ENCODE measurements around the gene ZNF275.
"Not testable (repeated sequence)": the region's sequence is repeated elsewhere in the genome, so short reads cannot be mapped to it uniquely, and the experiment has no call there.

Gene ZNF275

DNA sequence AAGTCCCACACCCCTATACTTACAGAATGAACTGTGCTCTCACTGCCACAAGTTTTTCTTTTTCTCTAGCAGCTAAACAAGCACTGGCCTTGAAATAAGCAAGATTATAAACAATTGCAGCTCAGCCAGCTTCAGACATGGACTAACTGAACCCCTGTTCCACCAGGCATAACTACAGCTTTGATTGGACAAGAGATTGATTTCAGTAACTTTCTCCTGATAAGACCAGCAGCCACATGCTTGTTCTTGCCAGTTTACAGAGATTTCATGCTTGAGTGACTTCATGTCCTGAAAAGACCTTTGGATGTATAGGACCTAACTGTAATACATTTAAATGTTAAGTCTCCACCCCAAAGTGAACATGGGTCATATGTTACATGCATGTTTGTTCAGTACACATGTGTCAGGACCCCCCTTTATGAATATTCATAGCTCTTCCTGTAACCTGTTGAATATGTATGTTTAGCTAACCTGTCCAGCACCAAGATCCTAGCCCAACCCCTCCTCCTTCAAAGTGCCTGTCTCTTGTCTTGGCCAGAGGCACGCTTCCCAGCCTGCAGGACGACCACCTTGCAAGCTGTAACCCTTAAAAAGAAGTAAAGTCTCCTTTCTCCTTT lies 27.9 kb downstream of the ZNF275 start:
- DNase-seq = no peak

DNA sequence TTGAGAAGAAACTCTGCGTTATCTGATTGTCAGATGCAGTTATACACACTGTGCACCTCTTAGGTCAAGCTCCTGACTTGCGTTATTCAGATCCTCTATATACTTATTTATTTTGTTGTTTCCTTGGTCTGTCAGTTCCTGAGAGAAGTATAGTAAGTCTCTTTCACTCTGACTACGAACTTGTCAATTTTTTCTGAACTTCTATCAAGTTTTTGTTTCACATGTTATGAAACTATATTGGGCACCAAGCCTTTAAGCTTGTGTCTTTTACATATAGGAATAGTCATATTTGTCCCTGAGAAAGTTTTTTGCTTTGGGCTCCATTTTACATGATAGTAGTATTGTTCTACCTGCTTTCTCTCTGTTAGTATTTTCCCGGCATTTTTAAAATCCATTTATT lies 31.7 kb downstream of the ZNF275 start:
- DNase-seq = no peak

DNA sequence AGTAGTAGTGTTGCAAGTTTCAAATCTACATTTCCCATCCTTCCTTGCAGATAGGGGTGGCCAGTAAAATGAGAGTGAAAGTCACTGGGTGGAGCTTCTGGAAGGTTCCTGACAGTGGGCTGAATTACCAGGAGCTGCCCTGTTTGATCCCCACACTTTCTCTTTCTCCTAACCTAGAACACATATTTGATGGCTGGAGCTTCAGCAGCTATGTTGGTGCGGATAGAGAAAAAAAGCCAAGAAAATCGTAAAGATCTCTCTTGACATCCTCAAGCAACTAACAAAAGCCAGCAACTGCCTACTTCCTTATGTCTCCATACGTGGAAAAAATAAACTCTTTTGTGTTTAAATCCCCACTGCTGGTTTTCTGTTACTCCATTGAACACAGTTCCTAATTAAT lies 32.2 kb downstream of the ZNF275 start:
- no peak for DNase-seq

DNA sequence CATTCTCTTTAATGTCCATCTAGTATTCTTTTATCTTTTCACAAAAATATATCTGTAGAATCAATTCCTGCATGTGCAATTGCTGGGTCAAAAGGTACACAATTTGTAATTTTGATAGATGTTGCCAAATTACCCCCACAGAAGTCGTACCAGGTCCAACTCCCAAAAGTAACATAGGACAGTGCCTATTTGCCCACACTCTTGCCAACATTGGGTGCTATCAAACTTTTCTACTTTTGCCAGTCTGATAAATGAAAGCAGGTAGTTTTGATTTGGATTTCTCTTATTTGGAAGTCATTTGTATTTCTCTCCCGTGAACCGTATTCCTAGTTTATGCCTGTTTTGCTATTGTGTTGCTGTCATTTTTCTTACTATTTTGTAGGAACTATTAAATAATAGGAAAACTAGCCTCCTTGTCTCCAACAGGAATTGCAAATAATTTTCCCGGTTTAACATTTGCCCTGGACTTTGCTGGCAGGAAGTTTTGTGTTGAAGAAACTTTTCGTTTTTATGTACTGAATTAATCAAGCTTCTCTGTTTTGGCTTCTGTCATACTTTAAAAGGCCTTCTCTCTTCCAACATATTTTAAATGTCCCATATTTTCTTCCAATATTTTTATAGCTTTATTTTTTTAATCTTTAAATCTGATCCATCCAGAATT lies 33.1 kb downstream of the ZNF275 start:
- no peak for DNase-seq

DNA sequence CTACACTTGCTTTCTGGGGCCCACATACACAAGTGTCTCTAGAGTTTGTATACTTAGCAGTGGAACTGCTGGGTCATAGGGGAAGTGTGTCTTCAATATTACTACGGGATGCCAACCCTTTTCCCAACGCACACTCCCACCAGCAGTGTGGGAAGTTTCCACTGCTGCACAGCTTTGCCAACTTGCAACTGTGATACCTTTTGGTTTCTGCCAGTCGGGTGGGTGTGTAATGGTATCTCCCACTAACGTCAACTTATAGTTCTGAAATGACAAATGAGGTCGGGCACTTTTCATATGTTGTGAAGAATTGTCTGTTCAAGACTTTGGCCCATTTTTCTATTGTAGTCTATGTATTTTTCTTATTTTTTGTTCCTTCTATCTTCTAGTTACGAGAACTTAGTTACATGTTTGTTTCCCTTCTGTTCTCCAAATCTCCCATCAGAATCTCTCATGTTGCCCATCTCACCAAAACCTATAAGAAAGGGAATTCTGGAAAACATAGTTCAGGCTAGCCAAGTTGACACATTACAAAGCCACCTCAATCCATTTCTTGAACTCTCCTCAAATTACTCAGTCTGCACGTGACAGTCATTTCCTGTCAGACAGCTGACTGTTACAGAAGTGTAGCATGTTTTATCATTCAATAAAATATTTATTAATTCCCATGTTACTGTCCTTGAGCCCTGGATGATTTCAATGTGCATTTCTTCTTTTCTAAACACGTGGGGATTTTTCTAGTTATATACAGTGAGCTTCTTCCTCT lies 36.5 kb downstream of the ZNF275 start:
- no peak for DNase-seq

DNA sequence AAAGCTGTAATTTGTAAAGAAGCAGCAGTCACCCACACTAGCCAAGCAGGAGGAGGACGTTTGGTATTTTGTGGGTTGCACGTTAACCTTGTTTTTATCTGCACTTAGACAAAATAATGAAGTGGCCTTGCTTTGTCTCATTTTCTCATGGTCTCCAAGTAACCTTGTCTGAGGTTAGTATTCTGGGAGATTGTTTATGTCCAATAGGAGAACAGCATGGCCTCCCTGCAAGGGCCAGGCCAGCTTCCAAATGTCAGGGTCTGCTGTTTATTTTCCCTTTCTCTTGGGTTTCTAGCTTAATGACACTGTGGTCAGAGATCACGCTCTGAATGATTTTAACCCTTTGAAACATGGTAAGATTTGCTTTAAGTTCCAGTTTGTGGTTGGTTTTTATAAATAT lies 37.3 kb downstream of the ZNF275 start:
- no peak for DNase-seq

DNA sequence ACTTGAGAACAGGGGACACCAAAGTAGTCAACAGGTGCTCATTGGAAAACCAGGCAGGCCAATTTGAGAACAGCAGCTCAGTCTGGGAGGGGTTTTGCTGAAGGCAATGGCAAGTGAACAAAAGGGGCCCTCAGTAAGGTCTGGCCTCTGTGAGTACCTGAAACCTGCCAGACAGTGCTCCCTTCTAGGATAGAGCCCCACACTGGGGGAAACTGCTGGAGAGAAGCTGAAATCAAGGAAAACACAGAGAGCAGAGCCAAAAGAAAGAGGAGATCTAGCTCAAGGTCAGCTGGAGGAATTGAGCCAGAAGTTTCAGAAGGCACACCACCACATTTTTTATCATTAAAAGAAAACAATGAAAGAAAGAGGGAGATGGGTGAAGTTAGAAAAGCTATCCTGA lies 39.0 kb downstream of the ZNF275 start:
- no peak for DNase-seq

DNA sequence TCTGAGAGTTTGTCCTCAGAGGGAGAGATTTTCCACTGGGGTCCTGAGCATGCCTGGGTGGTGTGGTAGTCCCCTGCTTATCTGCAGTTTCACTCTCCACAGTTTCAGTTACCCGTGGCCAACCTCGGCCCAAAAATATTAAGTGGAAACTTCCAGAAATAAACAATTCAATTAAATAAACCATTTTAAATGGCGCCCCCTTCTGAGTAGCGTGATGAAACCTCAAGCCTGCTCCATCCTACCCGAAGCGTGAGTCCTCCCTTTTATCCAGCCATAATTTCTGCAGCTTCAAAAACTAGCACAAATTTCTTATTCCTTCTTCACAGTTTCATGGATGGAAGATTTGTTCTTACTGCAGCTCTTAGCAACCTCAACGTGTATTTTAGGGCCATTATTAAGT lies 40.5 kb downstream of the ZNF275 start:
- DNase-seq = no peak

DNA sequence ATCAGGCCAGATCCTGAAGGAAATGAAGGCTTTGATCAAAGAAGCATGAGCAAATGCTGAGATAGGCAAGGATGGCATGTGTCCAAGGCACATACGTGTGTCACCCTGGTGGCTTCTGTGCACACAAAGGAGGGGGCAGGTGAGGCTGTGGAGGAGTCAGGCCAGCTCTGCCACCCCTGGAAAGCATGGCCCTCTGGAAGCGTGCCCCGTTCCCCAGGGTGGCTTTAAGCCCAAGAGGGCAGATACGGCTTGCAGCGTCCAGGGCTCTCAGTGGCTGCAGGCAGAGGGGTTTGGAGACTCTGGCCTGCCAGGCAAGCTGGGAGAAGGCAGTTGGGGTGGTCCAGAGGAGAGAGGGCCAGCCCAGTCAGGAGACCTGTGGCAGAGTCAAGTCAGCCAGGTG lies 41.6 kb downstream of the ZNF275 start:
- no peak for DNase-seq

DNA sequence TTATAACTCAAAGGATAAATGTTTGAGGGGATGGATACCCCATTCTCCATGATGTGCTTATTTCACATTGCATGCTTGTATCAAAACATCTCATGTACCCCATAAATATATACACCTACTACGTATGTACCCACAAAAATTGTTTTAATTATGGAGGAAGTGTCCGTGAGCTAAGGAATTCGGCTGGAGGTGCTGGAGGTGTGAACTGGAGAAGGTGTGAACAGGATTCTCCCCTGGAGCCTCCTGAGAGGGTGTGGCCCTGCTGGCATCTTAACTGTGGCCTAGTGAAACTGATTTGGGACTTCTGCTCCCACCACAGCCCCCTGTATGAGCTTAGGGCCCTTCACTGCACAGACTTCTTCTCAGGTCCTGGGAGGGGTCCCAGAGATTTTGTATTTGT lies 43.8 kb downstream of the ZNF275 start:
- DNase-seq = no peak

DNA sequence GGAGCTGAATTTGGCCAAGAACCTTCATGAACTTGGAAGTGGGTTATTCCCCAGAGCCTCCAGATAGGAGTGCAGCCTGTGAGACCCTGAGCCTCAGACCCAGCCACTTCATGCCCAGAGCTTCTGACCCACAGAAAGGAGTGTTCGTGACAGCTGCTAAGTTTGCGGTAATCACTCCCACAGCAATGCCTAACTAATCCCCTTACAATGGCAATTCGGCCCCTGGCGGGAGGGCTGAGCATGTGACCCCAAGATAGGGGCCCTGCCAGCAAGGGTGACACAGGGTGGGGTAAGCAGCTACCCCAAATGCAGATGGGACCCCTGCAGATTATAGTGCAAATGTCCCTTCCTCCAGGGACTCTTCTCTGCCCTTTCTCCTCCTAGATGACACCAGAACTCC lies 44.7 kb downstream of the ZNF275 start:
- DNase-seq = no peak

DNA sequence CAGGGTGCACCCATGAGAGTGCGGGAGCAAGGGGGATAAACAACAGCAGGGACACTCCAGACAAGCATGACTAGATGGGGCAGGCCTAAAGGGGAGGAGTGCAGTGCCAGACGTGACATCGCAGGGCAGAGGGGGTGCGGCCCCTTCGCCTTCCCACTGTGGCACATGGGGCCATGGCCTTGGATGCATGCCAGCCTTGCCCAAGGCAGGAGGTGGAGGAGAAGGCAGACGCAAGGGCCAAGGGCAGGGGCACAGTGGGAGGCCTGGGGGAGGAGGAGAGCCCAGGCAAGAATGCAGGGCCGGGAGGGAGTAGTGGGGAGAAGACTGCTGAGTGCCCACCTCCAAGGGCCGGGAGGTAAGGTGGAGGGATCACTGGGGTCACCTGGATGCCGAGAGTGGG lies 45.6 kb downstream of the ZNF275 start:
- DNase-seq = no peak

DNA sequence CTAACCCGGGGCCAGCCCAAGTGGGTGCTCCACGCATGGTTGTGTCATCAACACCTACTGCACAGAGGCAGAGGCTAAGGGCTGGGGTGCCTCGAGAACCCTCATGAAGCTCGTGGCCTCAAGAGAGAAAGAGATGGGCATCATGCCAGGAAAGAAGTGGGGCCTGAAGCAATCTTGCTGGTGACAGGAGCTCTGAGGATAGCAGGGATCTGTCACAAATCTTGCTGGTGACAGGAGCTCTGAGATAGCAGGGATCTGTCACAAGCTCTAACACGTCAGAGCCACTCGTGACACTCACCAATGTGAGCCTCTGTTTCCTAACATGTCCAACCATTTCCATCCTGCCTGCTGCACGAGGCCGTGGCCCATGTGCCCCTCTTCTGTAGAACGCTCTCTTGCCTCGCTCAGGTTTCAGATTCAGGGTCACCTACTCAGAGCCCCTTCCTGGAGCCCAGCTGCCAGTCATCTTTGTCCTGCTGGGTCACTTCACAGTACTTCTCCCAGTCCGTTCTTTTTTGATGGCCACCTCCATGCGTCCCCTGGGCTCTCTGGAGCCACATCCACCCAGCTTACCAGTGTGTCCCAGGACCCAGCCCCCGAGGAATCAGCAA lies 46.1 kb downstream of the ZNF275 start:
- no peak for DNase-seq

DNA sequence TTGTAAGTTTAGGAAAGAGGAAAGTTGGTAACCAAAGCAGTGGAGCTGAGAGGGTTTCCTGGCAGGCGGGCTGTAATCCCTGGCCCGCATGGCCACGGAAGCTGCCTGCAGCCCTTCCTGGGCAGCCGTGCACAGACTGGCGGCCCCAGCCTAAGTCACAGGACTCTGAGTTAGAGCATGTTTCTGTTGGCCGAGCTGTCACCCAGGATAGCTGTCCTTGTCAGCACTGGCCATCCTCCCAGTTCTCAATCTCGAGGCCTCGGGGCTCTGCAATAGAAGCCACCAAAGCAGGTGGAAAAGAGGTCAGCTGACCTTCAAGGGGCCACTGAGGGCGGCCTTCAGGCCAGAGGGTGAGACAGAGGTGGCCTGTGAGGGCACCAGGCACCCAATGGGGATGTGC lies 46.7 kb downstream of the ZNF275 start:
- no peak for DNase-seq

DNA sequence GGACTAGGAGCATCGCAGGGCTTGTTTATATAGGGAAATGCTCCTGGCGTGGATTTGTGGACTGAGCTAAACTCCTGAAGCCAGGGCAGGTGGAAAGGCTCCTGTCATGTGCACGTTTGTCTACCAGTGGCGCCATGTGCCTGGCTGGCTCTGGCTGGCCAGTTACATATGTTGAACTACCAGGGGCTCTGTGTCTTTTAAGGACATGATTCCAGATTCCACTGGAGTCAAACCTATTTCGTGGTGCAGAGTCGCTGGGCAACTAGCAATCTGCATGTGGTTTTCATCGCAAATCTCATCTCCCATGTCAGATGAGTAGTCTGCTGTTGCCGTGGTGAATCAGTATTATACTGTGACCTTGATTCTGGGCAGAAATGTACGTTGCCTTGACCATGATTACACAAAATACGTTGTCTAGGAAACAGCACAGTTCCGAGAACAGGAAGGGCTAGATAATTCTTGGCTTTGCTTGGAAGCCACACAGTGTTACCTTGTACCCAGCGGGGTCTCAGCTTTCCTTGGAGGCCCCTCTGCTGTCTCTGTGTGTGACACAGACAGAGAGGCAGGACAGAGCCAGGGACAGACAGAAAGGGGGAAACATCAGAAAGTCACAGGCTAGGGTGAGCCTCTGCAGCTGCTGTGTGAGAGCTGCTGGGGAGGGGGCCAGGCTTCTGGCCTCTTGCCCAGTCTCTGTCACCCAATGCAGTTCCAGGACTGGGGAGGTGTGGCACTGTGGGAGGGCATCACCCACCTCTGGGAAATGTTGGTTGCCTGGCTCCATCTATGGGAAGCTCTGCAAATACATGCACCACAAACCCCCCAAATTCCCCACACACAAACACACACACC lies 48.0 kb downstream of the ZNF275 start:
- no peak for DNase-seq

DNA sequence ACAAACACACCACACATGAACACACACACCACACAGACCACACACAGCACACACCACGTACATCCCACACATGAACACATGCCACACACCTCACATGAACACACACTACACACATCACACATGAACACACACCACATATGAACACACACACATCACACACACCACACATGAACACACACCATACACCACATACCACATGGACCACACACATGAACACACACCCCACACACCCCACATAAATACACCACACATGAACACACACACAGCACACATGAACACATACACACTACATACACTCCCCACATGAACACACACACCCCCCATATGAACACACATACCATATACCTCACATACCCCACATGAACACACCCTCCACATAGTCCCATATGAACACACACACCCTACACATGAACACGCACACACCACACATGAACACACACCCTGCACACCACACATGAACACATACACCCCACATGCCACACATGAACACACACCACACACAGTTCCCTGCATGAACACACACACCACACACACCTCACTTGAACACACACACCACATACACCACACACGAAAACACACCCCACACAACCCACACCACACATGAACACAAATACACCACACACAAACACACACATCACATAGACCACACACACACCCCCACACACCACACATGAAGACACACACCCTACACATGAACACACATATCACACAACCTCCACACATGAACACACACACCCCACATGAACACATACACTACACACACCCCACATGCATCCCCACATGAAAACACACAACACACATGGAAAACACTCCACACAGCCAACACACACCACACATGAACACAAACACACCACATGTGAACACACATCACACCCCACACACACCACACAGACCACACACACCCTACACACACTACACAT lies 48.9 kb downstream of the ZNF275 start:
- no peak for DNase-seq

DNA sequence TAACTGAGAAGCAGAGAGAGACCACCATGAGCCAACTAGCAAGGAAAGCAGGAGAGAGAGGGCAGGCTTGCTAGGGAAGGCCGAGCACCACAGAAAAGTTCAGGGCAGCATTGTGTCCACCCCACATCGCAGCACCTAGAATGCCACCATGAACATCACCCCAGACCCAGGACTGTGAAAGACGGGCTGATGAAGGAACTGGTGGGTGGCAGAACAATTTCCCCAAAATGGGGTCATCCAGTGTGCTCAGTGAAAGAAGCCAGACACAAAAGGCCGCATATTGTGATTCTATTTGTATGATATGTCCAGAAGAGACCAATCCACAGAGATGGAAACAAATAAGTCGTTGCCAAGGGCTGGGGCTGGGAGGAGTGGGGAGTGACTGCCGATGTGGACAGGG lies 50.4 kb downstream of the ZNF275 start:
- DNase-seq = no peak

DNA sequence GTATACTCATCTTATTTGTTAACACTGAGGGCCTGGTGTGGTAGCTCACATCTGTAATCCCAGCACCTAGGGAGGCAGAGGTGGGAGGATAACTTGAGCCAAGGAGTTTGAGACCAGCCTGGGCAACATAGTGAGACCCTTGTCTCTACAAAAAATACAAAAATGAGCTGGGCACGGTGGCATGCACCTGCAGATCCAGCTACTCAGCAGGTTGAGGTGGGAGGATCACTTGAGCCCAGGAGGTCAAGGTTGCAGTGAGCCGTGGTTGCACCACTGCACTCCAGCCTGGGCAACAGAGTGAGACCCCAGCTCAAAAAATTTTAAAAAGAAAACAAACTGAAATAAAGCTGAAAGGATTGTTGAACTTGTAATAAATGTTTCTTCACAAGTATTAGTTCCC lies 51.0 kb downstream of the ZNF275 start:
- not testable (repeated sequence) for DNase-seq

DNA sequence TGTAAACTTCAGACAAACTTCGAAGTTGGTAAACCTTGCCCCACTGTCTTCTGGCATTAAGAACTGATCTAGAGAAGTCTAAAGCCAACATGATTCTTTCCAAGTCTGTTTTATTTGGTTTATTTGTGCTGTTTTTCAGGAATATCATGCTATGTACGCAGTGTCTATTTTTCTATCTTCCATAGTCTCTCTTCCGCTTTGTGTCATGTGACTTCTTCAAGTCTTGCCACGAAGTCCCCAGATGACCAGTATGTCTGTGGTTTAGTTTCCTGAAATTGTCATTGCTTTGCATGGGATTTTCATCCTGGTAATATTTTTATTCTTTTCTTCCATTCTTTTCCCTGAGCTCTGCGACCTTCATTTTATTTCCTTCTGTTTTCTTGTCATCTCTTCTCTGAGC lies 52.1 kb downstream of the ZNF275 start:
- no peak for DNase-seq

DNA sequence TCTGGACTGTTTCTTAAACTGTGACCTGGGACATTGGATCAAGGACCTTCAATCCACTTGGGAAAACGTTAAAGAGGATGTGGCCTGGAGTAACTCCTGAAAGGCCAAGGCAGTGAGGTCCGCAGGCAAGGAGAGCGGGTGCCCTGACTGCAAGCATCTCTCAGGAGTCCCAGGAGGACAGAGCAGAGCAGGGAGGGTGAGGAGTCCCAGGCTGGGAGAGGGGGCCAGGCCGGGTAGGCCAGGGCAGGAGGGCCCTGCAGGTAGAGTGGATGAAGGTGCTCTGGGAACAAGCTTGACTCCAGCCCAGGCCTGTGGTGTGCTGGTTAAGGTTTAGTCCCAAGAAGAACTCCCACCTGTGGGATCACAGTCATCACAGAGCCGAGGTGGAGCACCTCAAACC lies 53.4 kb downstream of the ZNF275 start:
- DNase-seq = no peak

DNA sequence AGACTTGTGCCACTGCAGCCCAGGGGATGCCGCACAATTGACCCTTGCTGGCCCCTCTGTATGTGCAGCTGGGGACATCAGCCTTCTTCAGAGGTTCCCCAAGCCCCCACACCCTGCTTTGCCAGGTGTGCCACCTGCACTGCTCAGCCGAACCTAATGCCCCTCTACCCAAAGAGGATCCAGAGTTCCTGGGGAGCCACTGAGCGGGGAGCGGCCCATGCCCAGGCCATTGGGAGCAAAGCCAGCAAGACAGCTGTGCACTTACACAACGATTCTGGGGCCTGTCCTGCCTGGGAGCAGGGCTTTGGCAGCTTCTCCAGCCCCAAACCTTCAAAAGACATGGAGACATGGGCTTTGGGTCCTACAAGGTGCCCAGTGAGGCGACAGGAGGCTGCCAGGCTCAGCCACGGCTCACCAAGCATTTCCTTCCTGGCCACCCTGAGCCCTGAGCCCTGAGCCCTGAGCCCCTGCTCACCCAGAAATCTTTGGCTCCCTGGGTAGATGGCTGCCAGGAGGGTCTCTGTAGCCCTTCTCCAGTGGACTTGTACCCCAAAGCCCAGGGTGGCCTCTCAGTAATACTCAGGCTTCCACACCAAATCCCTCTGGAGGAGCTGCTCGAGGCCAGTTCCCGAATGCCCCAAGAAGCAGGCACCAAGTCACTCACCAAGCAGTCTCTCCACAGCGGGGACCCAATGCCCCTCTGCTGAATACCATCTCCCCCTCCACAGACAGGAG lies 54.2 kb downstream of the ZNF275 start:
- DNase-seq = no peak

All from effector CD8-positive, alpha-beta T cell (primary cell).